Measurements from ENCODE around the gene GRID2. TPM values are rescaled to one million over a fixed set of nuclear protein-coding genes. Genes with fewer than 3 reads are reported as not detected.
"Not testable (repeated sequence)": the region's sequence is repeated elsewhere in the genome, so short reads cannot be mapped to it uniquely, and the experiment has no call there.

Gene GRID2
- total RNA-seq, 1 donor from 2014 or later: 1.3 TPM

DNA sequence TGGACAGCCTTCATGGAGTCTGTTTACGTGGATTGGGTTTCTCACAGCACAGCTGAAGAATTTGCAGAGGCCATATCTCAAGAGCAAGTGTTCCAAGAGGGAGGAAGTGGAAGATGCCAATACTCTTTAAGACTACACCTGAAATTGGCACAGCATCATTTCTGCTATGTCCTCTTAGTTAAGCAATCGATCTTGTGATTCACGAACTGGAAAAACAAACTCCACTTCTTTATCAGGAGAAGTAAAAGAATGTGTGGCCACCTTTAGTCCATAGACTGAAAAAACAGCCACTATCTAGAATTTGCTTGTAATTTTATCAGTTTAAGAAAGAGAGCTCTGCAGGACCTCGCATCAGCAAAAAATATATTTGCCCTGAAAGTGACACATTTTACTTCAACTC lies 1051.6 kb downstream of the GRID2 start:
- Mint-ChIP-seq H3K27me3 (ENCODE audit: low read depth) (no peaks in the 10 kb centered on the region), H3K9me3 (no peaks in the 10 kb centered on the region), H3K4me1 (no peaks in the 10 kb centered on the region), H3K27ac (ENCODE audit: unreplicated experiment) (no peak overlapping the region), H3K4me3 (no peak overlapping the region), H3K36me3 (ENCODE audit: low read depth) (no peaks in the 10 kb centered on the region)
- TF ChIP-seq, protein P1, sequence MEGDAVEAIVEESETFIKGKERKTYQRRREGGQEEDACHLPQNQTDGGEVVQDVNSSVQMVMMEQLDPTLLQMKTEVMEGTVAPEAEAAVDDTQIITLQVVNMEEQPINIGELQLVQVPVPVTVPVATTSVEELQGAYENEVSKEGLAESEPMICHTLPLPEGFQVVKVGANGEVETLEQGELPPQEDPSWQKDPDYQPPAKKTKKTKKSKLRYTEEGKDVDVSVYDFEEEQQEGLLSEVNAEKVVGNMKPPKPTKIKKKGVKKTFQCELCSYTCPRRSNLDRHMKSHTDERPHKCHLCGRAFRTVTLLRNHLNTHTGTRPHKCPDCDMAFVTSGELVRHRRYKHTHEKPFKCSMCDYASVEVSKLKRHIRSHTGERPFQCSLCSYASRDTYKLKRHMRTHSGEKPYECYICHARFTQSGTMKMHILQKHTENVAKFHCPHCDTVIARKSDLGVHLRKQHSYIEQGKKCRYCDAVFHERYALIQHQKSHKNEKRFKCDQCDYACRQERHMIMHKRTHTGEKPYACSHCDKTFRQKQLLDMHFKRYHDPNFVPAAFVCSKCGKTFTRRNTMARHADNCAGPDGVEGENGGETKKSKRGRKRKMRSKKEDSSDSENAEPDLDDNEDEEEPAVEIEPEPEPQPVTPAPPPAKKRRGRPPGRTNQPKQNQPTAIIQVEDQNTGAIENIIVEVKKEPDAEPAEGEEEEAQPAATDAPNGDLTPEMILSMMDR (conservative IDR thresholded peaks at IDR 0.05): no peak
- DNase-seq (ENCODE audit: low read depth, low spot score): no peak

DNA sequence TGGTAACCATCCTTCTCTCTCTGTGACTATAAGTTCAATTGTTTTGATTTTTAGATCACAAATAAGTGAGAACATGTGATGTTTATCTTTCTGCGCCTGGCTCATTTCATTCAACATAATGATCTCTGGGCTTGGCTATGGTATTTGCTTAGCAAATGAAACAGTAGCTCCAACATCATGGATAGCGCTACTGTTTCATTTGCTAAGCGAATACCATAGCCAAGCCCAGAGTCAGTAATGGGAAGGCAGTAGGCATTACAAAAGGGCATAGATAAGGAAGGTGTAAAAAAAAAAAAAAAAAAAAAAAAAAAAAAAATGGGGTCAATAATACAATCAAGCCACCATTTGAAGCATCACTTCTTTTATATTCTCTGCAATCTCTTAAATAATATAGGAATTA lies 1055.8 kb downstream of the GRID2 start:
- TF ChIP-seq, protein P1 (conservative IDR thresholded peaks at IDR 0.05): no peak
- Mint-ChIP-seq H3K36me3 (ENCODE audit: low read depth) (no peaks in the 10 kb centered on the region), H3K27ac (ENCODE audit: unreplicated experiment) (no peak overlapping the region), H3K9me3 (peaks cover 3% of the 10 kb centered on the region), H3K4me3 (no peak overlapping the region), H3K27me3 (ENCODE audit: low read depth) (no peaks in the 10 kb centered on the region), H3K4me1 (no peaks in the 10 kb centered on the region)
- no peak for DNase-seq (ENCODE audit: low read depth, low spot score)

DNA sequence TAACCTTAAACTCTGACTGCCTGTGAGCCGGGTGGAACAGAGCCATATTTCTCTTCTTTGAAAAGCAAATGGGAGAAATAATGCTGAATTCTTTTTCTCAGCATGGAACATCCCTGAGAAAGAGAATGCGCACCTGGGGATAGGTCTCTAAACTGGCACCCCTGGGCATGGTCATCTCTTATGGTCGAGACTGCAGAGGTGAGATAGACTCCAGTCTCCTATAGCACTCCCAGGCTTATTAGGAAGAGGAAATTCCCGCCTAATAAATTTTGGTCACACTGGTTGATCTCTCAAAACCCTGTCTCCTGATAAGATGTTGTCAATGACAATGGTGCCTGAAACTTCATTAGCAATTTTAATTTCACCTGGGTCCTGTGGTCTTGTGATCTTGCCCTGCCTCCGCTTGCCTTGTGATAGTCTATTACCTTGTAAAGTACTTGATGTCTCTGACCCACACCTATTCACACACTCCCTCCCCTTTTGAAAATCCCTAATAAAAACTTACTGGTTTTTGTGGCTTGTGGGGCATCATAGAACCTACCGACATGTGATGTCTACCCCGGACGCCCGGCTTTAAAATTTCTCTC lies 1062.5 kb downstream of the GRID2 start:
- not testable (repeated sequence) for H3K27me3 Mint-ChIP-seq (ENCODE audit: low read depth); H3K27ac Mint-ChIP-seq (ENCODE audit: unreplicated experiment); H3K4me3 Mint-ChIP-seq; H3K9me3 Mint-ChIP-seq; H3K36me3 Mint-ChIP-seq (ENCODE audit: low read depth); DNase-seq (ENCODE audit: low read depth, low spot score); H3K4me1 Mint-ChIP-seq

DNA sequence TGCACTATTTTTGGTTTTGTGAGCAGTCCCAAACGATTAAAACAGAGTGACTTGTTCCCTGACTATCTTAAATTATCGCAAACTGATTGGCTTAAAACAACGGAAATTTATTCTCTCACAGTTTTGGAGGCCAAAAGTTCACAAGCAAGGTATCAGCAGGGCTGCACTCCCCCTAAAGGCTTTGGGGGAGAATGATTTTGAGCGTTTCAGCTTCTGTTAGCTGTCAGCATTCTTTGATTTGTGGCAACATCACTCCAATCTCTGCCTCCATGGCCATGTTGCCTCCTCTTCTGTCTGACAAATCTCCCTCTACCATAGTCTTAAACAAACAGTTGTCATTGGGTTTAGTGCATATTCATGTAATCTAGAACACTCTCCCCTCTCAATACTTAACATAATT lies 1065.2 kb downstream of the GRID2 start:
- Mint-ChIP-seq H3K9me3 (no peaks in the 10 kb centered on the region), H3K27me3 (ENCODE audit: low read depth) (no peaks in the 10 kb centered on the region), H3K27ac (ENCODE audit: unreplicated experiment) (no peak overlapping the region), H3K4me1 (no peaks in the 10 kb centered on the region), H3K4me3 (no peak overlapping the region), H3K36me3 (ENCODE audit: low read depth) (no peaks in the 10 kb centered on the region)
- TF ChIP-seq, protein P1 (conservative IDR thresholded peaks at IDR 0.05): no peak
- no peak for DNase-seq (ENCODE audit: low read depth, low spot score)

DNA sequence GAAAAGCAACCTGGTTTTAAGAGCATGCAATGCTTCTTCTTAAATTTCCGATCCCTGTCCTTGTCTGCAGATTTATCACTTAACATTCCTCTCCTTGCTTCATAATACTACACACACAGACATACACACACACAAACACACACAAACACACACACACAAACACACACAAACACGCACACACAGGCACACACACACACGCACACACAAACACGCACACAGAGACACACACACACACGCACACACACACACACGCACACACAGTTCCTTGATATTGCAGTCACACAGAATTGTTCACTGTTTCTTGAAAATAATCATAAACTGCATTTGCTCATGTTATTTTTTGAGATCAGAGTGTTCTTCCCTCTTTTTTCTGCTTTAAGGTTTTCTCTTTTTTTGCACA lies 1066.5 kb downstream of the GRID2 start:
- H3K27me3 Mint-ChIP-seq (ENCODE audit: low read depth): no peaks in the 10 kb centered on the region
- TF ChIP-seq, protein P1 (conservative IDR thresholded peaks at IDR 0.05): no peak
- H3K36me3 Mint-ChIP-seq (ENCODE audit: low read depth): no peaks in the 10 kb centered on the region
- H3K4me3 Mint-ChIP-seq: no peak overlapping the region
- peak overlapping the region; percentile 76 for H3K27ac Mint-ChIP-seq (ENCODE audit: unreplicated experiment)
- H3K4me1 Mint-ChIP-seq: no peaks in the 10 kb centered on the region
- H3K9me3 Mint-ChIP-seq: no peaks in the 10 kb centered on the region
- no peak for DNase-seq (ENCODE audit: low read depth, low spot score)

DNA sequence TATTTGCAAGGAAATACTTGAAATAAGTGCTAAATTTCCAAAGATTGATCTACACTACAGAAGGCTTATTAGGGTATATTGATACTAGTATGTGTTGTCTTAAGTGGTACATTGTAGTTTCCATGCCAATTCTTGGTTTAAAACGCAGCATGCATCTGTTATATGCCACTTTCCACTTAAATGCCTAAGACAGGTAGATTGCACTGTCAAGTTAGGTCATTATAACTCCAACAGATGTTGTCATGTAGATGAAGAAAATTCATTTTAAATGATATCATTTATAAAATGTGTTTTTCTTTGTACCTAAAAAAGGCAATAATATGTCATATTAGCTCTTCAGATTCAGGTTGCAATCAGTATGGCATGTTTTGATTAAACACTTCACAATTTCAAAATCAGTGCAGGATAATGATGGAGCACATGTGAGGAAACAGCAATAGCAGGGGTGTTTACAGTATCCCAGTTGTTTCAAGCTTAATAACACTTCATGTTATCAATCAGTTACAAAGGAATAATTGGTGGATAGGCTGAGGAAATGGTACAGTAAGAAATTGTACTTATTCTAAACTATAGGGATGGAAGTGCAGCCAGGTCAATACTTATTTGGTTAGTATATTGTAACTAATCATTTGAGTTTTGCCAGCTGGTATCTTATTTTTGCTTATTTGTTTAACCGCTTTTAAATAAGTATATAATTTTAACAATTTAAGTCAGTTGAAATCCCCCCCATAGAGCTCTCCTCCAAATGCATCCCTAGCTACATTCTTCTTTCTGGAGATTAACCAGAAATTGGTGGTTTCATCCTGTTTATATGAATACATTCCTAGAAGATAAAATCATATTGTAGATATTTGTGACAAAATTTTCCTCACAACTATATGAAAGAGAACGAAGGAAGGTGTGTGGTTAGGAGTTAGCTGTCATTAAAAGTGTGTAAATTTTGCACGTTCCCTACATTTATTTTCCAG lies 1070.4 kb downstream of the GRID2 start:
- no peaks in the 10 kb centered on the region for H3K9me3 Mint-ChIP-seq
- no peaks in the 10 kb centered on the region for H3K4me1 Mint-ChIP-seq

More for the DNA sequence above, 1070.4 kb downstream of the GRID2 start:
- no peak overlapping the region for H3K4me3 Mint-ChIP-seq
- no peak for DNase-seq (ENCODE audit: low read depth, low spot score)
- H3K27me3 Mint-ChIP-seq (ENCODE audit: low read depth): no peaks in the 10 kb centered on the region
- TF ChIP-seq, protein P1 (conservative IDR thresholded peaks at IDR 0.05): no peak
- no peak overlapping the region for H3K27ac Mint-ChIP-seq (ENCODE audit: unreplicated experiment)
- H3K36me3 Mint-ChIP-seq (ENCODE audit: low read depth): no peaks in the 10 kb centered on the region

All from neural crest cell (in vitro differentiated cells).